SK-N-SH treated with all-trans-retinoic acid at 6 μM for 48 hours (cell line): ENCODE results near the gene ARMC2.

Source experiments
- ATAC-seq: fragments of 200-7000 bp; cut with Tn5 transposase; 3 replicates; pipeline ENCODE4 v1.9.1; 2020; ENCODE audit warnings: mild to moderate bottlenecking, moderate library complexity
- ARNTL ChIP-seq: fragments of 450-650 bp; formaldehyde crosslinking; IDR thresholded peaks from 2 replicates; pipeline ENCODE4 v1.5.0; 2020; ENCODE audit warnings: low read depth, mild to moderate bottlenecking, moderate library complexity, borderline replicate concordance
- BACH2 ChIP-seq: fragments of 250-450 bp; sonication (Bioruptor Pico); IDR thresholded peaks from 2 replicates; pipeline ENCODE4 v1.9.0; 2021; ENCODE audit warnings: mild to moderate bottlenecking, borderline replicate concordance
- CSDC2 ChIP-seq: fragments of 250-450 bp; sonication (Bioruptor Pico); IDR thresholded peaks from 2 replicates; pipeline ENCODE4 v1.5.0; 2020; ENCODE audit warnings: mild to moderate bottlenecking, moderate library complexity
- ESRRG ChIP-seq: fragments of 250-450 bp; sonication (Bioruptor Pico); IDR thresholded peaks from 2 replicates; pipeline ENCODE4 v1.6.1; 2021; ENCODE audit warnings: mild to moderate bottlenecking
- GLIS3 ChIP-seq: fragments of 250-450 bp; sonication (Bioruptor Pico); IDR thresholded peaks from 2 replicates; pipeline ENCODE4 v1.5.0; 2020; ENCODE audit warnings: mild to moderate bottlenecking, moderate library complexity
- ISL1 ChIP-seq: fragments of 250-450 bp; sonication (Bioruptor Pico); IDR thresholded peaks from 2 replicates; pipeline ENCODE4 v2.1.2; 2022; ENCODE audit warnings: mild to moderate bottlenecking, moderate library complexity
- OSR1 ChIP-seq: fragments of 250-450 bp; sonication (Bioruptor Pico); IDR thresholded peaks from 2 replicates; pipeline ENCODE4 v1.8.0; 2022; ENCODE audit warnings: moderate library complexity, mild to moderate bottlenecking, inconsistent platforms
- PPARA ChIP-seq: fragments of 250-450 bp; sonication (Bioruptor Pico); IDR thresholded peaks from 2 replicates; pipeline ENCODE4 v1.5.0; 2020; ENCODE audit warnings: mild to moderate bottlenecking, borderline replicate concordance
- RARB ChIP-seq: fragments of 250-450 bp; sonication (Bioruptor Pico); IDR thresholded peaks from 2 replicates; pipeline ENCODE4 v1.8.0; 2021; ENCODE audit warnings: mild to moderate bottlenecking, moderate library complexity
- SNAI2 ChIP-seq: fragments of 250-450 bp; sonication (Bioruptor Pico); IDR thresholded peaks from 2 replicates; pipeline ENCODE4 v1.5.0; 2020; ENCODE audit warnings: mild to moderate bottlenecking, moderate library complexity
- TCF4 ChIP-seq: fragments of 250-450 bp; sonication (Bioruptor Pico); IDR thresholded peaks from 2 replicates; pipeline ENCODE4 v1.8.0; 2021; ENCODE audit warnings: mild to moderate bottlenecking, moderate library complexity, borderline replicate concordance
- TOX ChIP-seq: fragments of 250-450 bp; sonication (Bioruptor Pico); IDR thresholded peaks from 2 replicates; pipeline ENCODE4 v1.8.0; 2021; ENCODE audit warnings: mild to moderate bottlenecking, moderate library complexity, borderline replicate concordance
- ZC3H10 ChIP-seq: fragments of 250-450 bp; sonication (Bioruptor Pico); IDR thresholded peaks from 2 replicates; pipeline ENCODE4 v1.5.1; 2021; ENCODE audit warnings: mild to moderate bottlenecking, moderate library complexity
- ZFP30 ChIP-seq: fragments of 450-650 bp; formaldehyde crosslinking; IDR thresholded peaks from 2 replicates; pipeline ENCODE4 v1.5.0; 2022; ENCODE audit warnings: mild to moderate bottlenecking, moderate library complexity
- ZNF565 ChIP-seq: fragments of 450-650 bp; formaldehyde crosslinking; conservative IDR thresholded peaks from 2 replicates; pipeline ENCODE4 v1.5.0; 2020; ENCODE audit warnings: low read depth, mild to moderate bottlenecking, moderate library complexity
- ZNF70 ChIP-seq: fragments of 450-650 bp; formaldehyde crosslinking; IDR thresholded peaks from 2 replicates; pipeline ENCODE4 v1.5.0; 2020; ENCODE audit warnings: mild to moderate bottlenecking, moderate library complexity
- ZNF8 ChIP-seq: fragments of 450-650 bp; formaldehyde crosslinking; IDR thresholded peaks from 2 replicates; pipeline ENCODE4 v1.5.0; 2020; ENCODE audit warnings: mild to moderate bottlenecking, moderate library complexity
- TF ChIP-seq, protein P1 (sequence below): fragments of 250-450 bp; sonication (Bioruptor Pico); IDR thresholded peaks from 2 replicates; pipeline ENCODE4 v1.5.1; 2021; ENCODE audit warnings: mild to moderate bottlenecking, moderate library complexity
- TF ChIP-seq, protein P2 (sequence below): fragments of 250-450 bp; sonication (Bioruptor Pico); IDR thresholded peaks from 2 replicates; pipeline ENCODE4 v1.8.0; 2021; ENCODE audit warnings: low read depth, mild to moderate bottlenecking, moderate library complexity, borderline replicate concordance
- TF ChIP-seq, protein P3 (sequence below): fragments of 250-450 bp; sonication (Bioruptor Pico); IDR thresholded peaks from 2 replicates; pipeline ENCODE4 v1.5.1; 2020; ENCODE audit warnings: low read depth, mild to moderate bottlenecking, moderate library complexity
- TF ChIP-seq, protein P4 (sequence below): fragments of 250-450 bp; sonication (Bioruptor Pico); IDR thresholded peaks from 2 replicates; pipeline ENCODE4 v1.8.0; 2020; ENCODE audit warnings: mild to moderate bottlenecking, moderate library complexity, borderline replicate concordance
- TF ChIP-seq, protein P5 (sequence below): fragments of 250-450 bp; sonication (Bioruptor Pico); IDR thresholded peaks from 2 replicates; pipeline ENCODE4 v1.5.0; 2020; ENCODE audit warnings: mild to moderate bottlenecking, moderate library complexity

ARMC2 gene

DNA sequence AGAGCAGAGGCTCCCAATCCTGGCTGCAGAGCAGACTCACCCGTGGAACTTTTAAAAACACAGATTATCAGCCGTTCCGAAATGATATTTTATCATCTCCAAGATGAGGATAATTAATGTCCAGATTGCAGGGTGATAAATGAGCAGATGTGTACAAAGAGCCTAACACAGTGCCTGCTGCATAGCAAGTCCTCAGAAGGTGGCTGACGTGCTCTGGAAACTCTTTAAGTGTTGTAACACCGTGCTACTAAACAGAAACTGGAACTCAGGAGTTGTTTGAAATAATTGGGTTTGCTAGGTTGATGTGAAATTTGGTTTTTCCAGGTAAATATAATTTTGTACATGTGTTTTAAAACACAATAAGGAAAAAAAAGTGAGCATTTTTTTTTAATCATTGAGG lies 118.0 kb downstream of the ARMC2 start (continued):
- TF ChIP-seq, protein P1, sequence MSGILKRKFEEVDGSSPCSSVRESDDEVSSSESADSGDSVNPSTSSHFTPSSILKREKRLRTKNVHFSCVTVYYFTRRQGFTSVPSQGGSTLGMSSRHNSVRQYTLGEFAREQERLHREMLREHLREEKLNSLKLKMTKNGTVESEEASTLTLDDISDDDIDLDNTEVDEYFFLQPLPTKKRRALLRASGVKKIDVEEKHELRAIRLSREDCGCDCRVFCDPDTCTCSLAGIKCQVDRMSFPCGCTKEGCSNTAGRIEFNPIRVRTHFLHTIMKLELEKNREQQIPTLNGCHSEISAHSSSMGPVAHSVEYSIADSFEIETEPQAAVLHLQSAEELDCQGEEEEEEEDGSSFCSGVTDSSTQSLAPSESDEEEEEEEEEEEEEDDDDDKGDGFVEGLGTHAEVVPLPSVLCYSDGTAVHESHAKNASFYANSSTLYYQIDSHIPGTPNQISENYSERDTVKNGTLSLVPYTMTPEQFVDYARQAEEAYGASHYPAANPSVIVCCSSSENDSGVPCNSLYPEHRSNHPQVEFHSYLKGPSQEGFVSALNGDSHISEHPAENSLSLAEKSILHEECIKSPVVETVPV (CRISPR knock-in tag): no peak
- no peak for TF ChIP-seq ESRRG

DNA sequence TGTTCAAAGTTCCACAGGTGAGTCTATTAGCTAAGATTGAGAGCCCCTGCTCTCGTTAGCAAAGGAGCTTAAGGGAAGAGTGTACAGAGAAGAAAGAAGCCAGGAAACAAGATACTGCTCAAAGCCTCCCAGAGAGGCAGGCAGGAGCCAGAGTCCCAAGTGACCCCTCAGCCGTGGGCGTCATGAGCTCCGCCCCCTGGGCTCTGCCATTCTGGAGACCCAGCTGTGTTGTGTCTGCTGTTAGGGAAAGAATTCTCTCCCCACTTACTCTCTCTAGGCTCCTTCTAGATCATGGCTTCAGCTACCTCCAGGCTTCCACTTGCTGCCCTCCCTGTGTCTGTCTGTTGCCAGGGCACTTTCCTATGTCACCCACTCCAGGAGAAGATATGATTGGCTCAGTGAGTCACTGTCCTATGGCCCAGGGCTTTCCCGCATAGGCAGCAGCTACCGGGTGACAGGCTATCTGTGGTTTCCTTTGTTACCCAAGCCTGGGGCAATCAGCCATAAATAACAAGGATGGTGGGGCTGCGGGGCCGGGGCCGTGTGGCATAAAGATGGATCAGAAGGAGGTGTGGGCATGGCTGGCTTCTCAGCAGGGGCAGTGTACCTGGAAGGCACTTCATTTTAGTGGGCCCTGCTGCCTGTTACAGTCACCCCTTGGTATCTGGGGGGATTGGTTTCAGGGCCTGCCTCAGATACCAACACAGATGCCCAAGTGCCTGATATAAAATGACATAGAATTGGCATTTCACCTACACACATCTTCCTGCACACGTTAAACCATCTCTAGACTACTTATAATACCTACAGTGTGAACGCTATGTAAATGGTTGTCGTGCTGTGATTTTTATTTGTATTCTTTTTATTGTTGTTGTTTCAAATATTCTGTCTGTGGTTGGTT lies 118.9 kb downstream of the ARMC2 start:
- TF ChIP-seq, protein P2, sequence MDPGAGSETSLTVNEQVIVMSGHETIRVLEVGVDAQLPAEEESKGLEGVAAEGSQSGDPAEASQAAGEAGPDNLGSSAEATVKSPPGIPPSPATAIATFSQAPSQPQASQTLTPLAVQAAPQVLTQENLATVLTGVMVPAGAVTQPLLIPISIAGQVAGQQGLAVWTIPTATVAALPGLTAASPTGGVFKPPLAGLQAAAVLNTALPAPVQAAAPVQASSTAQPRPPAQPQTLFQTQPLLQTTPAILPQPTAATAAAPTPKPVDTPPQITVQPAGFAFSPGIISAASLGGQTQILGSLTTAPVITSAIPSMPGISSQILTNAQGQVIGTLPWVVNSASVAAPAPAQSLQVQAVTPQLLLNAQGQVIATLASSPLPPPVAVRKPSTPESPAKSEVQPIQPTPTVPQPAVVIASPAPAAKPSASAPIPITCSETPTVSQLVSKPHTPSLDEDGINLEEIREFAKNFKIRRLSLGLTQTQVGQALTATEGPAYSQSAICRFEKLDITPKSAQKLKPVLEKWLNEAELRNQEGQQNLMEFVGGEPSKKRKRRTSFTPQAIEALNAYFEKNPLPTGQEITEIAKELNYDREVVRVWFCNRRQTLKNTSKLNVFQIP (CRISPR knock-in tag): no peak
- TF ChIP-seq ZC3H10 (no peak), GLIS3 (CRISPR knock-in tag) (no peak), PPARA (CRISPR knock-in tag) (no peak), SNAI2 (CRISPR knock-in tag) (no peak), ISL1 (CRISPR knock-in tag) (no peak), CSDC2 (CRISPR knock-in tag) (no peak), ZFP30 (CRISPR knock-in tag) (no peak), TOX (no peak), ESRRG (no peak), ZNF8 (no peak), RARB (CRISPR knock-in tag) (no peak), OSR1 (CRISPR knock-in tag) (no peak), ZNF565 (CRISPR knock-in tag) (no peak), ARNTL (CRISPR knock-in tag) (no peak)
- TF ChIP-seq, protein P3, sequence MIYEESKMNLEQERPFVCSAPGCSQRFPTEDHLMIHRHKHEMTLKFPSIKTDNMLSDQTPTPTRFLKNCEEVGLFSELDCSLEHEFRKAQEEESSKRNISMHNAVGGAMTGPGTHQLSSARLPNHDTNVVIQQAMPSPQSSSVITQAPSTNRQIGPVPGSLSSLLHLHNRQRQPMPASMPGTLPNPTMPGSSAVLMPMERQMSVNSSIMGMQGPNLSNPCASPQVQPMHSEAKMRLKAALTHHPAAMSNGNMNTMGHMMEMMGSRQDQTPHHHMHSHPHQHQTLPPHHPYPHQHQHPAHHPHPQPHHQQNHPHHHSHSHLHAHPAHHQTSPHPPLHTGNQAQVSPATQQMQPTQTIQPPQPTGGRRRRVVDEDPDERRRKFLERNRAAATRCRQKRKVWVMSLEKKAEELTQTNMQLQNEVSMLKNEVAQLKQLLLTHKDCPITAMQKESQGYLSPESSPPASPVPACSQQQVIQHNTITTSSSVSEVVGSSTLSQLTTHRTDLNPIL (CRISPR knock-in tag): no peak
- TF ChIP-seq, protein P4, sequence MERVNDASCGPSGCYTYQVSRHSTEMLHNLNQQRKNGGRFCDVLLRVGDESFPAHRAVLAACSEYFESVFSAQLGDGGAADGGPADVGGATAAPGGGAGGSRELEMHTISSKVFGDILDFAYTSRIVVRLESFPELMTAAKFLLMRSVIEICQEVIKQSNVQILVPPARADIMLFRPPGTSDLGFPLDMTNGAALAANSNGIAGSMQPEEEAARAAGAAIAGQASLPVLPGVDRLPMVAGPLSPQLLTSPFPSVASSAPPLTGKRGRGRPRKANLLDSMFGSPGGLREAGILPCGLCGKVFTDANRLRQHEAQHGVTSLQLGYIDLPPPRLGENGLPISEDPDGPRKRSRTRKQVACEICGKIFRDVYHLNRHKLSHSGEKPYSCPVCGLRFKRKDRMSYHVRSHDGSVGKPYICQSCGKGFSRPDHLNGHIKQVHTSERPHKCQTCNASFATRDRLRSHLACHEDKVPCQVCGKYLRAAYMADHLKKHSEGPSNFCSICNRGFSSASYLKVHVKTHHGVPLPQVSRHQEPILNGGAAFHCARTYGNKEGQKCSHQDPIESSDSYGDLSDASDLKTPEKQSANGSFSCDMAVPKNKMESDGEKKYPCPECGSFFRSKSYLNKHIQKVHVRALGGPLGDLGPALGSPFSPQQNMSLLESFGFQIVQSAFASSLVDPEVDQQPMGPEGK: no peak
- peak; percentile 40; the same call in 2 of the 3 replicates for ATAC-seq

DNA sequence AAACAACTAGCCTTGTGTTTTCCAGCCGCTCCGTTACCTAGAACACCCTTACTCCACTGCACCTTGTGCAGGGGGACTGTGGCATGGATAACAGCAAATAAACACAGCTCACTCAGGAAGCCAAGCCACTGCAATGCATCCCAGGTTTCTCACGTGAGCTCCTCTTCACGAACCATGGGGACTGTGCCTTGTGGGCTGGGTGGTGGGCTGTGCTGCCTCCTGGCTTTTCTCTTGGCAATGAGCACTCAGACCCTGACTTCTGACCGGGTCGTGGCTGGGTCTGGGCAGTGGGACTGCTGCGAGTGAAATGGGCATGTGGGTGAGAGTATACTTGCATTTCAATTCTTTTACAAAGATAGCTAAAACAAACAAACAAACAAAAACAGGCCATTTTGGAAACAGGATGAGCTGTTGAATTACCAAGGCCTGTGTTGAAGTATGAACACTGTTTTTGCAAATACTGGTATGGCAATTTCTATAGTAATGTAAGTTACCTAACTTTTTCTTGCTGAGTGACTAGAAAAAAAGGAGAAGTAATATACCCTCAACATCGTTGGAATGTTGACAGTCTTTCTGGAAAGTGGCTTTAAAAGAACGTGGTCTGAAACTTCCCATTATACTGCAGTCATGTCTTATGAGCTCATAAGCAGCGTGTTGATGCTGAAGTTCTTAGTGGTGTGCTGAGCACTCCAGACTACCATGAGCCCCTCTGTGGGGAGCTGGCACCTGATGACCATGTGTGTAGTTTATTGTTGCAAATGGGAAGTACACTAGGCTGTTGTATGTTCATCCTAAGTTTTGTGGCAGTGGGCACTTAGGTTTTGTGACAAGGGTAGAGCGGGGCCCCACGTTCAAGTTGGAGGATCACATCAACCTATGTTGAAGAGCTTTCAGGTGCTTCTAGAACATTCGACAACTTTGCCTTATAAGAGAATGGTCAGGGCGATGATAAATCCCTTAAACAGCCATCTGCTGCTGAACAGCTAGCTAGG lies 120.4 kb downstream of the ARMC2 start:
- ATAC-seq: no peak
- TF ChIP-seq CSDC2 (CRISPR knock-in tag): no peak
- TF ChIP-seq ZNF565 (CRISPR knock-in tag): no peak
- TF ChIP-seq ZNF8: no peak
- TF ChIP-seq, protein P4: no peak
- no peak for TF ChIP-seq ZNF70 (CRISPR knock-in tag)
- TF ChIP-seq BACH2 (CRISPR knock-in tag): no peak
- no peak for TF ChIP-seq TOX
- TF ChIP-seq, protein P2 (CRISPR knock-in tag): no peak
- no peak for TF ChIP-seq ZC3H10
- TF ChIP-seq TCF4 (CRISPR knock-in tag): no peak
- TF ChIP-seq ESRRG: no peak
- TF ChIP-seq PPARA (CRISPR knock-in tag): no peak
- no peak for TF ChIP-seq GLIS3 (CRISPR knock-in tag)
- TF ChIP-seq, protein P5, sequence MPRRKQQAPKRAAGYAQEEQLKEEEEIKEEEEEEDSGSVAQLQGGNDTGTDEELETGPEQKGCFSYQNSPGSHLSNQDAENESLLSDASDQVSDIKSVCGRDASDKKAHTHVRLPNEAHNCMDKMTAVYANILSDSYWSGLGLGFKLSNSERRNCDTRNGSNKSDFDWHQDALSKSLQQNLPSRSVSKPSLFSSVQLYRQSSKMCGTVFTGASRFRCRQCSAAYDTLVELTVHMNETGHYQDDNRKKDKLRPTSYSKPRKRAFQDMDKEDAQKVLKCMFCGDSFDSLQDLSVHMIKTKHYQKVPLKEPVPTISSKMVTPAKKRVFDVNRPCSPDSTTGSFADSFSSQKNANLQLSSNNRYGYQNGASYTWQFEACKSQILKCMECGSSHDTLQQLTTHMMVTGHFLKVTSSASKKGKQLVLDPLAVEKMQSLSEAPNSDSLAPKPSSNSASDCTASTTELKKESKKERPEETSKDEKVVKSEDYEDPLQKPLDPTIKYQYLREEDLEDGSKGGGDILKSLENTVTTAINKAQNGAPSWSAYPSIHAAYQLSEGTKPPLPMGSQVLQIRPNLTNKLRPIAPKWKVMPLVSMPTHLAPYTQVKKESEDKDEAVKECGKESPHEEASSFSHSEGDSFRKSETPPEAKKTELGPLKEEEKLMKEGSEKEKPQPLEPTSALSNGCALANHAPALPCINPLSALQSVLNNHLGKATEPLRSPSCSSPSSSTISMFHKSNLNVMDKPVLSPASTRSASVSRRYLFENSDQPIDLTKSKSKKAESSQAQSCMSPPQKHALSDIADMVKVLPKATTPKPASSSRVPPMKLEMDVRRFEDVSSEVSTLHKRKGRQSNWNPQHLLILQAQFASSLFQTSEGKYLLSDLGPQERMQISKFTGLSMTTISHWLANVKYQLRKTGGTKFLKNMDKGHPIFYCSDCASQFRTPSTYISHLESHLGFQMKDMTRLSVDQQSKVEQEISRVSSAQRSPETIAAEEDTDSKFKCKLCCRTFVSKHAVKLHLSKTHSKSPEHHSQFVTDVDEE (CRISPR knock-in tag): no peak
